ENCODE results near the gene ABCB4.

The ABCB4 gene

GRCh38 chr7:87426160-87426559 lies 49.3 kb downstream of the ABCB4 start:
- in situ Hi-C loops (cut with MboI; ENCODE audit: low sequenced_read_pairs): no loop called here

DNA sequence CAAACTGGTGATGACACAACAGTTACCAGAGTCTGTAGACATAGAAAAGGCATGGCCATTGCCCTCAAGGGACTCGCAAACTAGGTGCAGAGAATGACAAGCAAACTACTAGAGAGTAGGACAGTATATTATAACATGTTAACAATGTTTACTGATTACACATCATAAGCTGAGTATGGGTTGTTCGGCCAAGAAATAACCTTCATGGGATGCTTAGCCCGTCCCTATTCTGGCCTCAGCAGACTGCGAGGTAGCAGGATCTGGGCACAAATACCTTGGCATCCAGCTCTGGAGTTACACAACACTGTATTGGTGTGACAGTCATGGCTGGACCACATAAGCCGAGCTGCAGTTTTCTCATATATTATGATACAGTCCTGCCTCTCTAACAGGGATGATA lies 51.4 kb downstream of the ABCB4 start:
- in situ Hi-C loops (cut with MboI; ENCODE audit: low sequenced_read_pairs): no loop called here

GRCh38 chr7:87420173-87420572 lies 55.3 kb downstream of the ABCB4 start:
- in situ Hi-C loops (cut with MboI; ENCODE audit: low sequenced_read_pairs): no loop called here

- in situ Hi-C loops (cut with MboI; ENCODE audit: low sequenced_read_pairs): no loop called here
These were observed 58.5 kb downstream of the ABCB4 start for GRCh38 chr7:87416682-87417587.

GRCh38 chr7:87414794-87415188 lies 60.7 kb downstream of the ABCB4 start:
- in situ Hi-C loops (cut with MboI; ENCODE audit: low sequenced_read_pairs): no loop called here

DNA sequence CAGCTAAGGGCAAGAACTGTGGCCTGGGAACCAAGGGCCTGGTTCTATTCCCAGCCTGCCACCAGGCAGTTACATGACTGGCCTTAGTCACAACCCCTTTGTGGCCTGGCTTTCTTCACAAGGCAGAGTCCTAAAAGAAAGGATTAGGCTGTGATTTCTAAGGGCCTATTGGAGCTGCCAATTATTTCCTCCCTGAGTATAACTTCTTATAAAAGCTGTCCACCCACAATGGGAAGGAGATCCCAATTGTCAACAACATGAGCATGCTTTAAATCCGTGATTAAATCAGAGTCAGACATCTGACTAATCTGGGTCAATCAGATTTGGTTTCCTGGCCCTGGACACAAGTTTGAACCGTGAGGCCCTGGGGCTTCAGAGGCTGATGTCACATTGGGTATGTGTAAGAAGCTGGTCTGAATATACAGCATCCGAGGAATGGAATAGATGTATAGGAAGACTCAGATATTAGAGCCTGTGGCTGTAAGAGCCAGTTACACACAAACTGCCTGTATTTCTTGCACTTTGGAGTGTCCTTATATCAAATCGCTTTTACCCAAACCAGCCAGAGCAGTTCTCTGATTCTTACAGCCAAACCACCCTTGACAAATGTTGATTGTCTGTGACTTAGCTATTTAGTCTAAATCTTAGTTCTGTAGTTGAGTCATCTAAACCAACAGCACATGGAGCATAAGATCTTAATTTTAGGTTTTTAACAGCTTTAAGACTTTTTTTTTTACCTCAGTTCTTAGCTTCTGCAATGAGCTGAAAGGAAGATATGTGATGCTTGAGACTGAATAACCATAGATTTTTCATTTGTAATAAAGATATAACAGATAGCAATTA lies 61.3 kb downstream of the ABCB4 start:
- in situ Hi-C loops (cut with MboI; ENCODE audit: low sequenced_read_pairs): no loop called here

- in situ Hi-C loops (cut with MboI; ENCODE audit: low sequenced_read_pairs): no loop called here
These were observed 62.5 kb downstream of the ABCB4 start for GRCh38 chr7:87413029-87413428.

GRCh38 chr7:87411186-87411585 lies 64.3 kb downstream of the ABCB4 start:
- in situ Hi-C loops (cut with MboI; ENCODE audit: low sequenced_read_pairs): no loop called here

GRCh38 chr7:87404674-87405073 lies 70.8 kb downstream of the ABCB4 start:
- in situ Hi-C loops (cut with MboI; ENCODE audit: low sequenced_read_pairs): no loop called here

GRCh38 chr7:87398446-87398845 lies 77.0 kb downstream of the ABCB4 start:
- in situ Hi-C loops (cut with MboI; ENCODE audit: low sequenced_read_pairs): no loop called here

GRCh38 chr7:87395442-87396020 lies 79.9 kb downstream of the ABCB4 start:
- in situ Hi-C loops (cut with MboI; ENCODE audit: low sequenced_read_pairs): no loop called here

GRCh38 chr7:87391020-87391701 lies 84.3 kb downstream of the ABCB4 start:
- in situ Hi-C loops (cut with MboI; ENCODE audit: low sequenced_read_pairs): no loop called here

DNA sequence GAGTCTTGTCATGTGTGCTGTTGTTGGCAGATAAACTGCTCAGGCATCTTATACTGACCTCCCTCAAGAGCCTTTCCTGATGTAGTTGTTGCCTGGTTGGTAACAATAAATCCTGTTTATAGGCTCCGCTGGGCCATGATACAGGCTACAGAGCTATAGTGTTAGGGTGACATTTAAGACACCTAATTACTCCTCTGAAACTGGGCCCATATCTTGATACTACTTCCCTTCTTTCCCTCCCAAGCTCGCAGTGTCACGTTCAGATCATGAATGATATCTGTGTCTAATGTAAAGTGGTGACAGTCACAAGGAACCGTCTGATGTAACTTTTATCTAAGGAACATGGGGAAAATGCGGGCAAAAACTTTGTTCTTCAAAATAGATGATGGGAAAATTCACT lies 94.6 kb downstream of the ABCB4 start:
- in situ Hi-C loops (cut with MboI; ENCODE audit: low sequenced_read_pairs): no loop called here

GRCh38 chr7:87375662-87376435 lies 99.6 kb downstream of the ABCB4 start:
- in situ Hi-C loops (cut with MboI; ENCODE audit: low sequenced_read_pairs): no loop called here

GRCh38 chr7:87370660-87371180 lies 104.8 kb downstream of the ABCB4 start:
- in situ Hi-C loops (cut with MboI; ENCODE audit: low sequenced_read_pairs): no loop called here

DNA sequence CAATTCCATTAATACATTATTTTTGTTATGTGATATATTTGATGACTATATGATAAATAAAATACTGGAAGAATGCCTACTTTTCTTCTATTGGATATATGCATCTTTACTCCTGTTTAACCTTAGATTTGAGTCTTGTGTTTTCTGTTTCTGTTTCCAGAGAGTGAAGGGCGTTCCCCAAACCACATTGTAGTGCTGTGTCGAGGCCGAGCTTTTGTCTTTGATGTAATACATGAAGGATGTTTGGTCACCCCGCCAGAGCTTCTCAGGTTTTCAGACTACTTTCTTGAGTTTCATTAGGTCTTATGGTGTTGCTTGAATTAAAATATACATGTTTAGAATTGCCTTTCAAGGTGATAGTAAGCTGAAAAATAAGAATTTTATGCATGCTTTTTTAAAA lies 106.3 kb downstream of the ABCB4 start:
- in situ Hi-C loops (cut with MboI; ENCODE audit: low sequenced_read_pairs): no loop called here

GRCh38 chr7:87364246-87364645 lies 111.2 kb downstream of the ABCB4 start:
- in situ Hi-C loops (cut with MboI; ENCODE audit: low sequenced_read_pairs): no loop called here

- in situ Hi-C loops (cut with MboI; ENCODE audit: low sequenced_read_pairs): no loop called here
These were observed 112.1 kb downstream of the ABCB4 start for GRCh38 chr7:87363342-87363741.

DNA sequence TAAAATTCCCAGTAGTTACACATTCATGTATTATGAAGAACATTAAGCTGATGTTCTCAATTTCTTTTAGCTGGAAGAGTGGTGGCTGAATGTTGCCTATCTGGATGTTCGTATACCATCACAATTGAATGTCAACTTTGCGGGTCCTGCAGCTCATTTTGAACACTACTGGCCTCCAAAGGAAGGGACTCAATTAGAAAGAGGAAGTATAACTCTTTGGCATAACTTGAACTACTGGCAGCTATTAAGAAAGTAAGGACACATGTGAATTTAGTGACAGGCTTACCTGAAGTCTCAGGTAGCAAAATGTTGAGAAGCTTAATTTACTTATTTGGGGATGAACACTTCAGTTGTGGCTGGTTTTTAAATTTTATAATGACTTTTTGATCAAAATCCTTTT lies 114.2 kb downstream of the ABCB4 start:
- in situ Hi-C loops (cut with MboI; ENCODE audit: low sequenced_read_pairs): no loop called here

DNA sequence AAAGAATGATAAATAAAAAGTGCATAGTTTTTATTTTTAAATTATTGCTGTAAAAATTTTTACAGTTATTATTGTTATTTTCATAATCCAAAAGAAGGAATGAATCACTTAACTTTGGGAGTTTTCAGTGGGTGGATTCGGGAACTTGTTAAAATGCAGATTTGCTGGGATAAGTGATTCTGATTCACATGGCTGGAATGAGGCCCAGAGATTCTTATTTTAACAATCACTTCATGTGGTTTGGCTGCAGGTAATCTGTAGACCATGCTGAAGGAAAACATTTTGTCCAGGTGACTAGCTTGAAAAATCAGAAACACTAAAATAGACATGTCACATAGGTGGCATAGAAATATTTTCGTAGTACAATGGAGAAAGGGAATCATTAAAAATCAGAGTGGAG lies 116.1 kb downstream of the ABCB4 start:
- in situ Hi-C loops (cut with MboI; ENCODE audit: low sequenced_read_pairs): no loop called here
